ENCODE results near the gene GOLGA8N. TPM values are rescaled to one million over a fixed set of nuclear protein-coding genes. Genes with fewer than 3 reads are reported as not detected.
"Not testable (repeated sequence)": the region's sequence is repeated elsewhere in the genome, so short reads cannot be mapped to it uniquely, and the experiment has no call there.

Gene GOLGA8N
- total and polyA plus RNA-seq, 2 of the 8 experiments (the other 6 are each of a cell fraction or from before 2014, with no cell fraction given), result 0.54 to 0.99 TPM

DNA sequence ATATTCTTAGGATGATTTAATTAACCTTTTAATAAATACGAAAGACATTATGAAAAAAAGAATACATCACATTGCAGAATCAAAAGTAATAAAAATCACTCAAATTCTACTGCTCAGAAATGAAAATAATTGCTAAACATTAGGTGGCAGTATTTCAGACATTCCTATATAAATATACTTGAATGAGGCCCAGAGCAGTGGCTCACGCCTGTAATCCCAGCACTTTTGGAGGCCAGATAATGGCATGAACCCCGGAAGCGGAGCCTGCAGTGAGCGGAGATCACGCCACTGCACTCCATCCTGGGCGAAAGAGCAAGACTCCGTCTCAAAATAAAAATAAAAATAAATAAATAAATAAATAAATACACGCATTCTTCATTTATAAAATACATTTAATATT, 48.1 kb upstream of the GOLGA8N start:
- H3K27me3 ChIP-seq (replicated peaks in 1 of 4; ENCODE audit: control insufficient read depth in 3 of 4, extremely low read depth in 1 of 4, insufficient read depth in 3 of 4, low read length in 3 of 4); H3K56ac ChIP-seq (replicated peaks; ENCODE audit: insufficient read length, low read depth, low read length); DNase-seq (ENCODE audit: low read depth in 1 of 2, low spot score in 2 of 2); H2BK5ac ChIP-seq (ENCODE audit: low read depth, low read length); CTCF ChIA-PET (ENCODE audit: partially characterized antibody); H3K18ac ChIP-seq (ENCODE audit: extremely low read depth, low read length); H4K20me1 ChIP-seq (replicated peaks in 1 of 2; ENCODE audit: control insufficient read depth in 1 of 2, insufficient read depth in 2 of 2, low read length in 2 of 2); H2BK15ac ChIP-seq (ENCODE audit: low read length); H2AK5ac ChIP-seq (ENCODE audit: low read depth, low read length); FAIRE-seq; H3K14ac ChIP-seq (ENCODE audit: insufficient read length); H4K8ac ChIP-seq (ENCODE audit: extremely low read depth, insufficient read depth, low read length); H3K4me1 ChIP-seq (replicated peaks in 1 of 4; ENCODE audit: control insufficient read depth in 3 of 4, insufficient read depth in 4 of 4, low read length in 3 of 4); H4K91ac ChIP-seq (replicated peaks; ENCODE audit: insufficient read length, low read length); H3K9ac ChIP-seq (replicated peaks in 1 of 4; ENCODE audit: extremely low read depth in 1 of 4, low read depth in 3 of 4, low read length in 3 of 4); H2BK120ac ChIP-seq (replicated peaks; ENCODE audit: low read depth, low read length); H3K4me3 ChIP-seq (ENCODE audit: extremely low read depth in 1 of 4, insufficient read depth in 2 of 4, low read depth in 3 of 4, low read length in 4 of 4); H3K4ac ChIP-seq (replicated peaks; ENCODE audit: insufficient read length, low read depth, low read length); H2BK20ac ChIP-seq (ENCODE audit: low read length); H2AFZ ChIP-seq (ENCODE audit: low read length); H3K23ac ChIP-seq (ENCODE audit: insufficient read length); H3K23me2 ChIP-seq (ENCODE audit: low read depth, low read length); POLR2A ChIA-PET (ENCODE audit: partially characterized antibody); H3K4me2 ChIP-seq (ENCODE audit: insufficient read depth in 1 of 2, low read depth in 2 of 2, low read length in 2 of 2); H3K79me1 ChIP-seq (ENCODE audit: low read depth, low read length); H3K36me3 ChIP-seq (ENCODE audit: control insufficient read depth in 2 of 4, insufficient read depth in 4 of 4, low read length in 3 of 4); H3K27ac ChIP-seq (ENCODE audit: low read depth, low read length); H3K79me2 ChIP-seq (ENCODE audit: control insufficient read depth in 1 of 2, insufficient read depth in 2 of 2, low read length in 2 of 2); H3K9me3 ChIP-seq (ENCODE audit: insufficient read depth in 2 of 2, low read depth in 1 of 2, low read length in 1 of 2); H2BK12ac ChIP-seq (ENCODE audit: low read depth, low read length); H4K5ac ChIP-seq (ENCODE audit: insufficient read length, low read depth, low read length): not testable (repeated sequence)
- whole genome bisulfite sequencing, 2 experiments (ENCODE audit: extremely low coverage in 1 of 2, insufficient coverage in 1 of 2, insufficient read length in 1 of 2, insufficient replicate concordance in 2 of 2, low coverage in 1 of 2, low lambda C conversion rate in 2 of 2, missing lambda C conversion rate in 1 of 2), result no CpG with 5 or more reads among the region's 9 CpGs

DNA sequence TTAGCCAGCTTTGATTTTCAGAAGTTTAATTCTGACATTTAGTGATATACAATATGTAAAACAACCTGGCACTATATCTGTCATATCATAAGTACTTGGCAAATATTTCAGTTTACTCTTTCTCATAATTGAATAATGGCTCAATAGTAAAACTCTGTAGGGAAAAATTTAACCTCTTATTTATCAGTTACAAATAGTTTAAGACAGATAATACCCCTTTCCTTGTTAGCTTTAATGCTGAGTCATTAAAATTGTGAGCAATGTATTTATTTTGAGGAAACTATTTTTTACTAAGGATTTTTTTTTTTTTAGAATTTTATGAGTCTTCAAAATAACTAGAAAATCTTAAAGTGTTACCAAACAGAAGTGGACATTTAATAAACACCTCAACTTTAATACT, 38.7 kb upstream of the GOLGA8N start:
- H3K9ac ChIP-seq (replicated peaks in 1 of 4; ENCODE audit: extremely low read depth in 1 of 4, low read depth in 3 of 4, low read length in 3 of 4); H3K4me1 ChIP-seq (replicated peaks in 1 of 4; ENCODE audit: control insufficient read depth in 3 of 4, insufficient read depth in 4 of 4, low read length in 3 of 4); H3K79me2 ChIP-seq (ENCODE audit: control insufficient read depth in 1 of 2, insufficient read depth in 2 of 2, low read length in 2 of 2); H3K4me3 ChIP-seq (ENCODE audit: extremely low read depth in 1 of 4, insufficient read depth in 2 of 4, low read depth in 3 of 4, low read length in 4 of 4); H3K23me2 ChIP-seq (ENCODE audit: low read depth, low read length); H3K18ac ChIP-seq (ENCODE audit: extremely low read depth, low read length); H3K4ac ChIP-seq (replicated peaks; ENCODE audit: insufficient read length, low read depth, low read length); H2AK5ac ChIP-seq (ENCODE audit: low read depth, low read length); H2BK20ac ChIP-seq (ENCODE audit: low read length); H3K14ac ChIP-seq (ENCODE audit: insufficient read length); H3K36me3 ChIP-seq (ENCODE audit: control insufficient read depth in 2 of 4, insufficient read depth in 4 of 4, low read length in 3 of 4); H3K9me3 ChIP-seq (ENCODE audit: insufficient read depth in 2 of 2, low read depth in 1 of 2, low read length in 1 of 2); H2BK12ac ChIP-seq (ENCODE audit: low read depth, low read length); DNase-seq (ENCODE audit: low read depth in 1 of 2, low spot score in 2 of 2); H3K79me1 ChIP-seq (ENCODE audit: low read depth, low read length); H2BK15ac ChIP-seq (ENCODE audit: low read length); H3K23ac ChIP-seq (ENCODE audit: insufficient read length); H2AFZ ChIP-seq (ENCODE audit: low read length); CTCF ChIA-PET (ENCODE audit: partially characterized antibody); H3K27ac ChIP-seq (ENCODE audit: low read depth, low read length); H3K27me3 ChIP-seq (replicated peaks in 1 of 4; ENCODE audit: control insufficient read depth in 3 of 4, extremely low read depth in 1 of 4, insufficient read depth in 3 of 4, low read length in 3 of 4); H4K8ac ChIP-seq (ENCODE audit: extremely low read depth, insufficient read depth, low read length); H4K5ac ChIP-seq (ENCODE audit: insufficient read length, low read depth, low read length); H4K20me1 ChIP-seq (replicated peaks in 1 of 2; ENCODE audit: control insufficient read depth in 1 of 2, insufficient read depth in 2 of 2, low read length in 2 of 2); FAIRE-seq; H3K56ac ChIP-seq (replicated peaks; ENCODE audit: insufficient read length, low read depth, low read length); H2BK120ac ChIP-seq (replicated peaks; ENCODE audit: low read depth, low read length); H3K4me2 ChIP-seq (ENCODE audit: insufficient read depth in 1 of 2, low read depth in 2 of 2, low read length in 2 of 2); POLR2A ChIA-PET (ENCODE audit: partially characterized antibody); H4K91ac ChIP-seq (replicated peaks; ENCODE audit: insufficient read length, low read length); H2BK5ac ChIP-seq (ENCODE audit: low read depth, low read length): not testable (repeated sequence)

Data from H1 (cell line).